Gastroesophageal sphincter (tissue), 4 donors: ENCODE results near the gene PLRG1. TPM values are rescaled to one million over a fixed set of nuclear protein-coding genes. Genes with fewer than 3 reads are reported as not detected.

Experiments
- ATAC-seq: fragments of 150-250 bp; one replicate; pipeline ENCODE4 v1.9.1; 2016; ENCODE audit warnings: mild to moderate bottlenecking, moderate library complexity
- H3K27ac ChIP-seq, 4 donors: fragments of 200-600 bp; sonication (generic) in 3 of 4; 1 replicate in 3 of 4; 2 replicates in 1 of 4; pipeline ENCODE4 v1.5.1; 2016 to 2019
- H3K27me3 ChIP-seq: fragments of 200-600 bp; sonication (generic); one replicate; pipeline ENCODE4 v1.5.1; 2019
- H3K36me3 ChIP-seq, 2 donors: fragments of 200-600 bp; sonication (generic); one replicate each; pipeline ENCODE4 v1.5.1; 2019; ENCODE audit warnings: control low read depth in 1 of 2
- H3K4me1 ChIP-seq, 3 donors: fragments of 200-600 bp; sonication (generic); 1 replicate in 2 of 3; 2 replicates in 1 of 3; pipeline ENCODE4 v1.5.1; 2016 to 2019; ENCODE audit warnings: control low read depth in 2 of 3
- H3K4me3 ChIP-seq, 2 donors: fragments of 200-600 bp; sonication (generic); one replicate each; pipeline ENCODE4 v1.5.1; 2019; ENCODE audit warnings: mild to moderate bottlenecking in 1 of 2, moderate library complexity in 1 of 2
- H3K9me3 ChIP-seq, 3 donors: fragments of 200-600 bp; sonication (generic); one replicate each; pipeline ENCODE4 v1.5.1; 2017 to 2019; ENCODE audit warnings: control low read depth in 2 of 3
- EP300 ChIP-seq: sonication (generic); formaldehyde crosslinking; IDR thresholded peaks from one replicate; pipeline ENCODE4 v1.6.1; 2017; ENCODE audit warnings: antibody characterized with exemption, mild to moderate bottlenecking
- POLR2A ChIP-seq, 2 donors: fragments of 450-650 bp; IDR thresholded peaks; one replicate each; pipeline ENCODE4 v1.6.1; 2017; ENCODE audit warnings: antibody characterized with exemption in 2 of 2, mild to moderate bottlenecking in 2 of 2, moderate library complexity in 1 of 2
- POLR2AphosphoS5 ChIP-seq: sonication (generic); formaldehyde crosslinking; IDR thresholded peaks from one replicate; pipeline ENCODE4 v1.6.1; 2017; ENCODE audit warnings: antibody characterized with exemption
- WGBS, 2 donors: methylation state at CpG; one replicate each; pipeline ENCODE4 v1.1.5; 2018; ENCODE audit warnings: low coverage in 1 of 2; 5-methylcytosine and 5-hydroxymethylcytosine counted together
- total RNA-seq, 4 donors: library from RNA; depleted of rRNA; stranded (reverse); fragments of >200 nt; gene quantifications; one replicate each; pipeline ENCODE4 v1.1.0, GENCODE V29; 2016
- TF ChIP-seq, protein P1 (sequence below), 4 experiments: fragments of 200-600 bp in 2 of 4; fragments of 450-650 bp in 2 of 4; sonication (generic) in 1 of 4; IDR thresholded peaks; one replicate each; pipeline ENCODE4 v1.5.1; 2017 to 2019; ENCODE audit warnings: antibody characterized with exemption in 4 of 4, mild to moderate bottlenecking in 2 of 4, moderate library complexity in 2 of 4

PLRG1 gene
- total RNA-seq, 4 donors from 2014 or later, result 41.4 to 54.0 (median 45.7) TPM

DNA sequence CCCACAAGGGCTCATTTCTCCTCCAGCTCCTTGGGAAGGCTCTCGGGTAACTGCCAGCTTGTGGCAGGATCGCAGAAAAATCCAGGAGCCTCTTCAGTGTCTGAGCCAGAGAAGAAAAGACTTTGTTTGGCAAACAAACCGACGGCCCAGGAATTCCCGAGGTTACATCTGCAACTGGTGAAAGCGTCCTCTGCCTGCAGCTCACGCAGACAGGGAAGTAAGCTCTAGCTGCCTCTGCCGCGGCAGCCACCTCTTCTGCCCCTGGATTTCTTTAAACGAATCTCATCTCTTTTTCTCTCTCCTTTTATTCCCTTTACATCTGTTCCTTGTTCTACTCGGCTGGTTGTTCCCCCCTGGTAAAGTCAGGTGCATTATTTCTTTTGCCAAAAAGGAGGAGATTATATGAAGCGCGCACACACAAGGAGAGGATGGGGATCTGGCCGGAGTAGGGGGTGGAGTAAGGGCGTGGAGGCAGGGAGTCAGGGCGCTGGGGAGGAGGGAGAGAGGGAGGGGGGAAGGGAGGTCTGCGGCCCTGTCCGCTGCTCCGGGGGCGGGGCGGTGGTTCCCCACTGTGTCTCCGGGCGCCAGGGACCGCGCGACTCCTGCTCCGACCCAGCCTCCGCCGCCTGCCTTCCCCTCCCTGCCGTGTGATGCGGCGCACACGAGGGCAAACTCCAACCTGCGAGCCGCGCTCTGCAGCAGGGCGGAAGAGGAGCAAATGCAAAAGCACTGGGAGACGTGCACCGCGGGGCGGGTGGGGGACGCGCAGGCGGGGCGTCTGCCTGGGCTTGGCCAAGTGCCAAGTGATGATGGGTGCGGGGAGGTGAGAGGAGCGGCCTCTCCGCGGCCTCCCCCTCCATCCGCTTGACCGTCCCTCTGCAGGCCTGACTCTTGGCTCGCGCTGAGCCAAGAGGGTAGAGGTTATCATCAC lies 58.6 kb downstream of the PLRG1 start, which contains the start of gene DCHS2:
Gene DCHS2, minus strand, starts transcription at position 459 of the 931 bp plus-strand sequence. Its CDS starts 444 bp downstream, at position 15.
- TF ChIP-seq, protein P1, sequence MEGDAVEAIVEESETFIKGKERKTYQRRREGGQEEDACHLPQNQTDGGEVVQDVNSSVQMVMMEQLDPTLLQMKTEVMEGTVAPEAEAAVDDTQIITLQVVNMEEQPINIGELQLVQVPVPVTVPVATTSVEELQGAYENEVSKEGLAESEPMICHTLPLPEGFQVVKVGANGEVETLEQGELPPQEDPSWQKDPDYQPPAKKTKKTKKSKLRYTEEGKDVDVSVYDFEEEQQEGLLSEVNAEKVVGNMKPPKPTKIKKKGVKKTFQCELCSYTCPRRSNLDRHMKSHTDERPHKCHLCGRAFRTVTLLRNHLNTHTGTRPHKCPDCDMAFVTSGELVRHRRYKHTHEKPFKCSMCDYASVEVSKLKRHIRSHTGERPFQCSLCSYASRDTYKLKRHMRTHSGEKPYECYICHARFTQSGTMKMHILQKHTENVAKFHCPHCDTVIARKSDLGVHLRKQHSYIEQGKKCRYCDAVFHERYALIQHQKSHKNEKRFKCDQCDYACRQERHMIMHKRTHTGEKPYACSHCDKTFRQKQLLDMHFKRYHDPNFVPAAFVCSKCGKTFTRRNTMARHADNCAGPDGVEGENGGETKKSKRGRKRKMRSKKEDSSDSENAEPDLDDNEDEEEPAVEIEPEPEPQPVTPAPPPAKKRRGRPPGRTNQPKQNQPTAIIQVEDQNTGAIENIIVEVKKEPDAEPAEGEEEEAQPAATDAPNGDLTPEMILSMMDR (IDR thresholded peaks at IDR 0.05), result no peak
- TF ChIP-seq POLR2A (IDR thresholded peaks at IDR 0.05) (no peak), EP300 (no peak), POLR2AphosphoS5 (no peak)
- H3K27ac ChIP-seq, result peak within 1 kb of the TSS in 2 of 4 donors; percentile 43 to 49
- no peaks in the 10 kb centered on the region for H3K9me3 ChIP-seq
- H3K27me3 ChIP-seq, result peaks cover 52% of the 10 kb centered on the region
- no peaks in the 10 kb centered on the region for H3K36me3 ChIP-seq
- 0% methylated on average over 10 of the region's 53 CpGs; no CpG with 5 or more reads in 1 of the 2 donors for WGBS, 2 donors
- peak; percentile 32 for ATAC-seq
- H3K4me3 ChIP-seq, result peak within 1 kb of the TSS; percentile 26 to 53
- H3K4me1 ChIP-seq, result peaks cover 0 to 28% (median 20%) of the 10 kb centered on the region in 3 donors

DNA sequence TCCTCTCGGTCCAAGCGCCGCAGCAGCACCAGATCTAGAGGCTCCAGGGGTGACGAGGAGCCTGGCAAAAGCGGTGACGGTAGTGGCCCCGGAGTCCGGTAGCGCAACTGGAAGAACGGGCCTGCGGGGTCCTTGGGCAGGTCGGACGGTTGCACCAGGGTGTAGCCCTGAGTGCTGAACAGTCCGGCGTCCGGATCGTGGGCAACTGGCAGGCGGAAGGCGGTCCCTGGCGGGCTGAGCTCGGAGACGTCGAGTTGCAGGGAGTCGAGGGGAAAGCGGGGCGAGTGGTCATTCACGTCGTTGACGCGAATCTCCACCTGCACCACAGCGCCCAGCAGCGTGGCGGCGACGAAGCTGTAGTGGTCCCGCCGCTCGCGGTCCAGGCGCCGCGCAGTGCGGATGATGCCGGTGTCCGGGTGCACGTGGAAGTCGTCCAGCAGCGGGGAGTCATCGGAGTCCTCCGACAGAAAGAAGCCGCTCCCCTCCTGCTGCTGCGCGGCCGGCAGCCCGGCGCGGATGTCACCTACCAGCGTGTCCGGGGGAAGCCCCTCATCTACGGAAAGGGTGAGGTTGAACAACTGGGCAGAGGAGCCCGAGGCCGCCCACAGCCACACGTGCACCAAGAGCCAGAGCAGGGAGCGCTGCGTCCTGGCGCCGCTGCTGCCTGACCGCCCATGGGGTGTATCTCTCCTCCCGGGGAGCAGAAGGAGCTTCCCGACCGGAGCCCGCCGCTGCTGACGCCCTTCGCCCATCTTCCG lies 59.4 kb downstream of the PLRG1 start:
- TF ChIP-seq POLR2A (IDR thresholded peaks at IDR 0.05) (no peak), POLR2AphosphoS5 (no peak), EP300 (no peak)
- TF ChIP-seq, protein P1 (IDR thresholded peaks at IDR 0.05), result no peak
- peaks cover 0 to 28% (median 20%) of the 10 kb centered on the region in 3 donors for H3K4me1 ChIP-seq
- H3K27me3 ChIP-seq, result peaks cover 52% of the 10 kb centered on the region
- peak; percentile 15 for ATAC-seq
- no peaks in the 10 kb centered on the region for H3K36me3 ChIP-seq
- H3K9me3 ChIP-seq, result no peaks in the 10 kb centered on the region
- no CpG with 5 or more reads among the region's 76 CpGs for WGBS, 2 donors
- peak overlapping the region; percentile 8 to 53 for H3K4me3 ChIP-seq
- H3K27ac ChIP-seq, result peak overlapping the region in 2 of 4 donors; percentile 43 to 49

DNA sequence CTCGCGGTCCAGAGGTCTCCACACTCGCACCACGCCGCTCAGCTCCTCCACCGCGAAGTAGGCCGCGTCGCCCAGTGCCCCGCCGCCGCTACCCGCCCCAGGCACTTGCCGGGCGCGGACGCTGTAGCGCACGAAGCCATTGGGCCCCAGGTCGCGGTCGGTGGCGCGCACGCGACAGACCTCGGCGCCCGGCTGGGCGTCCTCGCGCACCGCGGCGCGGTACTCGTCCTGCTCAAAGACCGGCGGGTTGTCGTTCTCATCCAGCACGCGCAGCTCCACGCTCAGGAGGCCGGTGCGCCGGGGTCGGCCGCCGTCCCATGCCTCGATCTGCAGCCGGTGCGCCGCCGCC lies 60.0 kb downstream of the PLRG1 start:
- Histone ChIP-seq H3K36me3 (no peaks in the 10 kb centered on the region), H3K9me3 (no peaks in the 10 kb centered on the region), H3K27me3 (peaks cover 47% of the 10 kb centered on the region), H3K4me1 (peaks cover 0 to 28% (median 20%) of the 10 kb centered on the region in 3 donors), H3K4me3 (peak overlapping the region in 1 of 2 donors; percentile 53), H3K27ac (no peak overlapping the region)
- no CpG with 5 or more reads among the region's 55 CpGs for WGBS, 2 donors
- TF ChIP-seq POLR2AphosphoS5 (no peak), EP300 (no peak), POLR2A (IDR thresholded peaks at IDR 0.05) (no peak)
- TF ChIP-seq, protein P1 (IDR thresholded peaks at IDR 0.05), result no peak
- ATAC-seq, result no peak

DNA sequence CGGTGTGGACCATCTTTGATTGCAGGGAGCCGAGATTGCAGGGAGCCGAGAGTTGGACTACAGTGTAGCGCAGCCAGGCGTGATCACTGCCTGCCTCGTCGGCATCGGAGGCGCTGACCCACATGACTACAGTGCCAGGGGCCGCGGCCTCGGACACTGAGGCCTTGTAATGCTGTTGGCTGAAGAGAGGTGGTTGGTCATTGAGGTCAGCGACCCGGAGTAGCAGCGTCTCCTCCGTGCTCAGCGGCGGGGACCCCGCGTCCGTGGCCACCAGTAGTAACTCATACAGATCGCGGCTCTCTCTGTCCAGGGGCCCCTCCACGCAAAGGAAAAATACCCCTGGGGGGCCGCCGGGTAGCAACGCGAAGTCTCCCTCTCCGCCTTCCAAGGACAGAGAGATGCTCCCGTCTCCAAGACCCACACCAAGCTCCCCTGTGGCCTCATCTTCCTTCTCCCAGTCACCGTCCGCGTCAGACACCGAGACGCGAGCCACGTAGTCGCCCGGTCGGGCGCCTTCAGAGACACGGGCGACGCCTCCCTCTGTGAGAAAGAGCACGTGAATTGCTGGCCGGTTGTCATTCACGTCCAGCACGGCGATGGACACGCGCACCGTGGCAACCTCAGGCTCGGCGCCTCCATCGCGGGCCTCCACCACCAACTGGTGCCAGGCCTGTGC lies 60.5 kb downstream of the PLRG1 start:
- TF ChIP-seq POLR2AphosphoS5 (no peak), EP300 (no peak), POLR2A (IDR thresholded peaks at IDR 0.05) (no peak)
- TF ChIP-seq, protein P1 (IDR thresholded peaks at IDR 0.05), result no peak
- peaks cover 44% of the 10 kb centered on the region for H3K27me3 ChIP-seq
- no CpG with 5 or more reads among the region's 56 CpGs for WGBS, 2 donors
- no peak overlapping the region for H3K27ac ChIP-seq
- peaks cover 0 to 28% (median 20%) of the 10 kb centered on the region in 3 donors for H3K4me1 ChIP-seq
- H3K4me3 ChIP-seq, result peak overlapping the region in 1 of 2 donors; percentile 53
- no peaks in the 10 kb centered on the region for H3K36me3 ChIP-seq
- no peaks in the 10 kb centered on the region for H3K9me3 ChIP-seq
- no peak for ATAC-seq
